WTC11 (cell line): ENCODE results near the gene GTF2A1L. TPM values are rescaled to one million over a fixed set of nuclear protein-coding genes. Genes with fewer than 3 reads are reported as not detected.

Experiments
- ATAC-seq: fragments of 200-7000 bp; cut with Tn5 transposase; 2 replicates; pipeline ENCODE4 v1.10.0; 2021; ENCODE audit warnings: mild to moderate bottlenecking, moderate library complexity
- CTCF ChIA-PET: fragments of 300-600 bp; sonication (Branson Sonifier 250); formaldehyde crosslinking; loops from one replicate; lab custom pipeline; 2021; ENCODE audit warnings: antibody characterized with exemption; lab: Charles Lee
- POLR2A ChIA-PET: fragments of 350-600 bp; sonication (Branson Sonifier 250); formaldehyde crosslinking; loops from one replicate; lab custom pipeline; 2021; ENCODE audit warnings: antibody characterized with exemption; lab: Charles Lee
- DNase-seq: peaks from one replicate; pipeline ENCODE4 v3.0.0; 2021; ENCODE audit warnings: low spot score
- H3K27ac Mint-ChIP-seq: 2 replicates; pipeline ENCODE4 v1.8.0; 2021; ENCODE audit warnings: mixed read lengths
- H3K27me3 Mint-ChIP-seq: 2 replicates; pipeline ENCODE4 v1.8.0; 2021; ENCODE audit warnings: low read depth, mild to moderate bottlenecking, moderate library complexity, mixed read lengths
- H3K36me3 Mint-ChIP-seq: 2 replicates; pipeline ENCODE4 v1.8.0; 2021; ENCODE audit warnings: mixed read lengths
- H3K4me1 Mint-ChIP-seq: 2 replicates; pipeline ENCODE4 v1.8.0; 2022; ENCODE audit warnings: mixed read lengths
- H3K4me3 Mint-ChIP-seq: 2 replicates; pipeline ENCODE4 v1.8.0; 2021; ENCODE audit warnings: mild to moderate bottlenecking, moderate library complexity, mixed read lengths
- H3K9me3 Mint-ChIP-seq: 2 replicates; pipeline ENCODE4 v1.8.0; 2021; ENCODE audit warnings: mixed read lengths
- ATF1 ChIP-seq: sonication (generic); formaldehyde crosslinking; IDR thresholded peaks from 2 replicates; pipeline ENCODE4 v1.8.1; 2023; ENCODE audit warnings: mild to moderate bottlenecking, moderate library complexity, missing genetic modification reagents
- CDX4 ChIP-seq: fragments of 250-450 bp; sonication (Bioruptor Pico); IDR thresholded peaks from 2 replicates; pipeline ENCODE4 v1.9.0; 2021; ENCODE audit warnings: moderate library complexity, mild to moderate bottlenecking, inconsistent platforms, borderline replicate concordance
- CREM ChIP-seq: sonication (generic); formaldehyde crosslinking; IDR thresholded peaks from 2 replicates; pipeline ENCODE4 v1.8.1; 2022; ENCODE audit warnings: mild to moderate bottlenecking, missing genetic modification reagents, moderate library complexity
- CTCF ChIP-seq: fragments of 200-600 bp; IDR thresholded peaks from 2 replicates; pipeline ENCODE4 v1.8.0; 2022; ENCODE audit warnings: antibody characterized with exemption
- E2F1 ChIP-seq: sonication (generic); formaldehyde crosslinking; IDR thresholded peaks from 2 replicates; pipeline ENCODE4 v1.8.0; 2022; ENCODE audit warnings: mild to moderate bottlenecking, missing genetic modification reagents
- GABPB1 ChIP-seq: sonication (generic); formaldehyde crosslinking; IDR thresholded peaks from 2 replicates; pipeline ENCODE4 v1.8.1; 2023; ENCODE audit warnings: mild to moderate bottlenecking, missing genetic modification reagents
- HMGA2 ChIP-seq: fragments of 250-450 bp; sonication (Bioruptor Pico); IDR thresholded peaks from 2 replicates; pipeline ENCODE4 v1.4.0; 2021; ENCODE audit warnings: mild to moderate bottlenecking, moderate library complexity
- JUN ChIP-seq: sonication (generic); formaldehyde crosslinking; IDR thresholded peaks from 2 replicates; pipeline ENCODE4 v1.8.0; 2023; ENCODE audit warnings: mild to moderate bottlenecking, missing genetic modification reagents
- MXD4 ChIP-seq: fragments of 250-450 bp; sonication (Bioruptor Pico); IDR thresholded peaks from 2 replicates; pipeline ENCODE4 v1.8.0; 2021; ENCODE audit warnings: mild to moderate bottlenecking, moderate library complexity, borderline replicate concordance
- MYBL2 ChIP-seq: sonication (generic); formaldehyde crosslinking; IDR thresholded peaks from 2 replicates; pipeline ENCODE4 v1.8.1; 2023; ENCODE audit warnings: mild to moderate bottlenecking, moderate library complexity, missing genetic modification reagents
- NR3C1 ChIP-seq: sonication (generic); formaldehyde crosslinking; conservative IDR thresholded peaks from 2 replicates; pipeline ENCODE4 v1.8.1; 2023; ENCODE audit warnings: low read depth, mild to moderate bottlenecking, missing genetic modification reagents
- PRDM15 ChIP-seq: sonication (generic); formaldehyde crosslinking; IDR thresholded peaks from 2 replicates; pipeline ENCODE4 v1.8.0; 2022; ENCODE audit warnings: missing genetic modification reagents
- SMAD4 ChIP-seq: sonication (generic); formaldehyde crosslinking; IDR thresholded peaks from 2 replicates; pipeline ENCODE4 v1.8.0; 2022; ENCODE audit warnings: mild to moderate bottlenecking, missing genetic modification reagents
- ZBTB43 ChIP-seq: sonication (generic); formaldehyde crosslinking; IDR thresholded peaks from 2 replicates; pipeline ENCODE4 v1.8.1; 2023; ENCODE audit warnings: mild to moderate bottlenecking, missing genetic modification reagents
- ZNF121 ChIP-seq: sonication (generic); formaldehyde crosslinking; IDR thresholded peaks from 2 replicates; pipeline ENCODE4 v1.8.0; 2023; ENCODE audit warnings: missing genetic modification reagents
- ZNF219 ChIP-seq: sonication (generic); formaldehyde crosslinking; IDR thresholded peaks from 2 replicates; pipeline ENCODE4 v1.8.0; 2023; ENCODE audit warnings: missing genetic modification reagents, mild to moderate bottlenecking, borderline replicate concordance
- ZNF281 ChIP-seq: sonication (generic); formaldehyde crosslinking; IDR thresholded peaks from 2 replicates; pipeline ENCODE4 v1.8.0; 2023; ENCODE audit warnings: mild to moderate bottlenecking, missing genetic modification reagents
- ZNF396 ChIP-seq: fragments of 250-450 bp; sonication (Bioruptor Pico); IDR thresholded peaks from 2 replicates; pipeline ENCODE4 v1.8.0; 2021; ENCODE audit warnings: mild to moderate bottlenecking, moderate library complexity, borderline replicate concordance
- ZNF671 ChIP-seq: fragments of 250-450 bp; sonication (Bioruptor Pico); IDR thresholded peaks from 2 replicates; pipeline ENCODE4 v1.8.0; 2021; ENCODE audit warnings: mild to moderate bottlenecking
- total RNA-seq: library from RNA; stranded (reverse); gene quantifications from 3 replicates; pipeline ENCODE4 v1.2.3, GENCODE V29; 2021

Gene GTF2A1L
- total RNA-seq, 1 experiment from 2014 or later = not detected

GRCh38 chr2:48626047-48626446 is 8.4 kb downstream of the GTF2A1L start (continued):
- TF ChIP-seq ZBTB43 (CRISPR knock-in tag) = no peak
- TF ChIP-seq PRDM15 (CRISPR knock-in tag) = no peak
- no peak for TF ChIP-seq JUN
- TF ChIP-seq CTCF = no peak

- ATAC-seq (no peak), DNase-seq (no peak)
- Mint-ChIP-seq H3K4me3 (no peak overlapping the region), H3K9me3 (peaks cover 15% of the 10 kb centered on the region), H3K27me3 (no peaks in the 10 kb centered on the region), H3K4me1 (no peaks in the 10 kb centered on the region), H3K27ac (no peak overlapping the region), H3K36me3 (no peaks in the 10 kb centered on the region)
- ChIA-PET CTCF (no interaction called here), POLR2A (no interaction called here)
- TF ChIP-seq ZNF396 (CRISPR knock-in tag) (no peak), CREM (CRISPR knock-in tag) (no peak), ATF1 (no peak), E2F1 (CRISPR knock-in tag) (no peak), NR3C1 (CRISPR knock-in tag) (no peak), HMGA2 (CRISPR knock-in tag) (no peak), SMAD4 (CRISPR knock-in tag) (no peak), MXD4 (no peak), CDX4 (CRISPR knock-in tag) (no peak), ZNF121 (CRISPR knock-in tag) (no peak), ZNF281 (no peak), GABPB1 (CRISPR knock-in tag) (no peak), ZNF219 (CRISPR knock-in tag) (no peak), CTCF (no peak), MYBL2 (no peak), ZNF671 (CRISPR knock-in tag) (no peak)
Measured at GRCh38 chr2:48633143-48633542, 15.5 kb downstream of the GTF2A1L start.
